ENCODE data around the gene ADORA1. TPM values are rescaled to one million over a fixed set of nuclear protein-coding genes. Genes with fewer than 3 reads are reported as not detected.

The ADORA1 gene
- total RNA-seq, 2 experiments from 2014 or later: not detected

- no peak for DNase-seq
- intact Hi-C loops (cut with DNase I, micrococcal nuclease): no loop called here
- no peaks in the 10 kb centered on the region for H3K4me1 Mint-ChIP-seq (ENCODE audit: low read depth)
- Histone ChIP-seq H3K9me3 (ENCODE audit: control insufficient read depth in 1 of 2, insufficient read depth in 1 of 2, low read length in 2 of 2) (no peaks in the 10 kb centered on the region), H3K4me1 (ENCODE audit: insufficient read depth, low read length) (no peaks in the 10 kb centered on the region), H3K36me3 (ENCODE audit: insufficient read depth, low read length) (no peaks in the 10 kb centered on the region), H3K27me3 (ENCODE audit: control insufficient read depth in 1 of 2, insufficient read depth in 2 of 2, low read length in 2 of 2) (no peaks in the 10 kb centered on the region), H3K4me3 (ENCODE audit: low read length) (no peak overlapping the region), H3K27ac (ENCODE audit: low read depth in 1 of 2, low read length in 2 of 2) (no peak overlapping the region)
- no peak for TF ChIP-seq CTCF (IDR thresholded peaks at IDR 0.05)
- no peak overlapping the region for H3K27ac Mint-ChIP-seq
- H3K27me3 Mint-ChIP-seq: peaks cover 4% of the 10 kb centered on the region
- no peak for ATAC-seq (ENCODE audit: poor library complexity)
- ChIA-PET CTCF (no interaction called here), POLR2A (no interaction called here)
- H3K9me3 Mint-ChIP-seq: no peaks in the 10 kb centered on the region
- H3K36me3 Mint-ChIP-seq (ENCODE audit: low read depth): no peaks in the 10 kb centered on the region
- no peak overlapping the region for H3K4me3 Mint-ChIP-seq
Observed at GRCh38 chr1:203179667-203180005, 52.1 kb downstream of the ADORA1 start.

DNA sequence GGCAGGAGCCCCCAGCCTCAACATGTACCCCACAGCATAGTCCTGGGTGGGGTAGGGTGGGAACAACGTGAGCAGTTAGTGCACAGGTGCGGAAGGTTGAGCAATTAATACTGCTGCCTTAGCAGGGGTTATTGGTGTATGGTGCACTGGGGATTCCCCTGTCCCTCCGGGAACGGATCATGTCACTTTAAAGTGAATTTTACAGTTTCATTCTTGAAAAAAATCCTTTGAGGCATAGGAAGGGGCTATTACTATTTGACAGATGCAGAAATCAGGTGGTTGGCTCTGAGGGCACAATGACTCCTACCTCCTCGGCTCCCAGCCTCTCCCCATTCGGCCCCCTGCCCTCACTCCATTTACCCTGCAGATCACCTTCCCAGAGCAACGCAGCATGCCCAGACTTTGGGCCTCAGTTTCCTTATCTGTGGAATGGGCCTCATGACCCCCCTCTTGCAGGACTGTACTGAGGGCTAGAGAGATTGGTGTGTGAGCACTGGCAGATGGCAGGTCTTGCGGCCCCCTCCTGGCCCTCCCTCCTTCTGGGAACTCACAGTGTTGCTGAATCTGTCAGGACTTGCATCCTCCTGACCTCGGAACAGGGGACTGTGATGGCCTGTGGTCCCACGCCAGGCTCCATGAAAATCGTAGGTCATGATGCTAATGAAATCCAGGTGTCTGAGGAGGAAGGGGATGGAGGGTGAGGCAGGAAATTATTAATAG, 53.2 kb downstream of the ADORA1 start:
- TF ChIP-seq CTCF (IDR thresholded peaks at IDR 0.05): no peak
- H3K4me1 ChIP-seq (ENCODE audit: insufficient read depth, low read length): no peaks in the 10 kb centered on the region
- intact Hi-C loops (cut with DNase I, micrococcal nuclease): no loop called here
- DNase-seq: no peak
- H3K4me3 Mint-ChIP-seq: no peak overlapping the region
- peaks cover 4% of the 10 kb centered on the region for H3K27me3 Mint-ChIP-seq
- no peak overlapping the region for H3K27ac Mint-ChIP-seq
- H3K9me3 ChIP-seq (ENCODE audit: control insufficient read depth in 1 of 2, insufficient read depth in 1 of 2, low read length in 2 of 2): no peaks in the 10 kb centered on the region
- no peaks in the 10 kb centered on the region for H3K27me3 ChIP-seq (ENCODE audit: control insufficient read depth in 1 of 2, insufficient read depth in 2 of 2, low read length in 2 of 2)
- no peak overlapping the region for H3K4me3 ChIP-seq (ENCODE audit: low read length)
- H3K4me1 Mint-ChIP-seq (ENCODE audit: low read depth): no peaks in the 10 kb centered on the region
- H3K9me3 Mint-ChIP-seq: no peaks in the 10 kb centered on the region
- no peaks in the 10 kb centered on the region for H3K36me3 ChIP-seq (ENCODE audit: insufficient read depth, low read length)
- POLR2A ChIA-PET: no interaction called here
- no peaks in the 10 kb centered on the region for H3K36me3 Mint-ChIP-seq (ENCODE audit: low read depth)
- no peak overlapping the region for H3K27ac ChIP-seq (ENCODE audit: low read depth in 1 of 2, low read length in 2 of 2)
- no peak for ATAC-seq (ENCODE audit: poor library complexity)
- CTCF ChIA-PET: no interaction called here

GRCh38 chr1:203181586-203182386, 54.3 kb downstream of the ADORA1 start:
- ChIA-PET CTCF (no interaction called here), POLR2A (no interaction called here)
- H3K4me3 Mint-ChIP-seq: no peak overlapping the region
- H3K27ac ChIP-seq (ENCODE audit: low read depth in 1 of 2, low read length in 2 of 2): no peak overlapping the region
- intact Hi-C loops (cut with DNase I, micrococcal nuclease): no loop called here
- no peaks in the 10 kb centered on the region for H3K4me1 ChIP-seq (ENCODE audit: insufficient read depth, low read length)
- ATAC-seq (ENCODE audit: poor library complexity) (no peak), DNase-seq (no peak)
- no peaks in the 10 kb centered on the region for H3K27me3 ChIP-seq (ENCODE audit: control insufficient read depth in 1 of 2, insufficient read depth in 2 of 2, low read length in 2 of 2)
- H3K4me1 Mint-ChIP-seq (ENCODE audit: low read depth): no peaks in the 10 kb centered on the region
- no peak overlapping the region for H3K27ac Mint-ChIP-seq
- peaks cover 1% of the 10 kb centered on the region for H3K27me3 Mint-ChIP-seq
- no peaks in the 10 kb centered on the region for H3K36me3 Mint-ChIP-seq (ENCODE audit: low read depth)
- no peak for TF ChIP-seq CTCF (IDR thresholded peaks at IDR 0.05)
- no peaks in the 10 kb centered on the region for H3K9me3 Mint-ChIP-seq
- no peak overlapping the region for H3K4me3 ChIP-seq (ENCODE audit: low read length)
- H3K36me3 ChIP-seq (ENCODE audit: insufficient read depth, low read length): no peaks in the 10 kb centered on the region
- H3K9me3 ChIP-seq (ENCODE audit: control insufficient read depth in 1 of 2, insufficient read depth in 1 of 2, low read length in 2 of 2): no peaks in the 10 kb centered on the region
